Neural progenitor cell (in vitro differentiated cells): ENCODE data around the gene COL8A1.
"Not testable (repeated sequence)": the region's sequence is repeated elsewhere in the genome, so short reads cannot be mapped to it uniquely, and the experiment has no call there.

Experiments used
- EZH2 ChIP-seq: fragments of 200-600 bp; sonication (generic); IDR thresholded peaks from 2 replicates; pipeline ENCODE4 v1.6.1; 2017; ENCODE audit warnings: antibody characterized with exemption, mild to moderate bottlenecking, moderate library complexity
- EZH2phosphoT487 ChIP-seq: fragments of 200-600 bp; sonication (generic); IDR thresholded peaks from 2 replicates; pipeline ENCODE4 v1.6.1; 2017; ENCODE audit warnings: antibody characterized with exemption
- TF ChIP-seq, protein P1 (sequence below): fragments of 200-600 bp; sonication (generic); IDR thresholded peaks from 2 replicates; pipeline ENCODE4 v1.5.1; 2017; ENCODE audit warnings: antibody characterized with exemption, mild to moderate bottlenecking

DNA sequence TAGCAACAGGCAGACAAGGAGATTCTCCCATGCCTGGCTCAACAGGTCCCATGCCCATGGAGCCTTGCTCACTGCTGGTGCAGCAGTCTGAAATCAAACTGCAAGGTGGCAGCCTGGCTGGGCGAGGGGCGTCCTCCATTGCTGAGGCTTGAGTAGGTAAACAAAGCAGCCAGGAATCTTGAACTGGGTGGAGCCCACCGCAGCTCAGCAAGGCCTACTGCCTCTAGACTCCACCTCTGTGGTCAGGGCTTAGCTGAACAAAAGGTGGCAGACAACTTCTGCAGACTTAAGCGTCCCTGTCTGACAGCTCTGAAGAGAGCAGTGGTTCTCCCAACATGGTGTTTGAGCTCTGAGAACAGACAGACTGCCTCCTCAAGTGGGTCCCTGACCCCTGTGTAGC is 49.2 kb upstream of the COL8A1 start:
- TF ChIP-seq, protein P1, sequence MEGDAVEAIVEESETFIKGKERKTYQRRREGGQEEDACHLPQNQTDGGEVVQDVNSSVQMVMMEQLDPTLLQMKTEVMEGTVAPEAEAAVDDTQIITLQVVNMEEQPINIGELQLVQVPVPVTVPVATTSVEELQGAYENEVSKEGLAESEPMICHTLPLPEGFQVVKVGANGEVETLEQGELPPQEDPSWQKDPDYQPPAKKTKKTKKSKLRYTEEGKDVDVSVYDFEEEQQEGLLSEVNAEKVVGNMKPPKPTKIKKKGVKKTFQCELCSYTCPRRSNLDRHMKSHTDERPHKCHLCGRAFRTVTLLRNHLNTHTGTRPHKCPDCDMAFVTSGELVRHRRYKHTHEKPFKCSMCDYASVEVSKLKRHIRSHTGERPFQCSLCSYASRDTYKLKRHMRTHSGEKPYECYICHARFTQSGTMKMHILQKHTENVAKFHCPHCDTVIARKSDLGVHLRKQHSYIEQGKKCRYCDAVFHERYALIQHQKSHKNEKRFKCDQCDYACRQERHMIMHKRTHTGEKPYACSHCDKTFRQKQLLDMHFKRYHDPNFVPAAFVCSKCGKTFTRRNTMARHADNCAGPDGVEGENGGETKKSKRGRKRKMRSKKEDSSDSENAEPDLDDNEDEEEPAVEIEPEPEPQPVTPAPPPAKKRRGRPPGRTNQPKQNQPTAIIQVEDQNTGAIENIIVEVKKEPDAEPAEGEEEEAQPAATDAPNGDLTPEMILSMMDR, result not testable (repeated sequence)
- not testable (repeated sequence) for TF ChIP-seq EZH2, EZH2phosphoT487
